Measurements from ENCODE around the gene SF3A2. TPM values are rescaled to one million over a fixed set of nuclear protein-coding genes. Genes with fewer than 3 reads are reported as not detected.

Gene SF3A2
- total RNA-seq, 1 donor, result 27.9 TPM

- H3K27ac ChIP-seq (ENCODE audit: low read depth, low read length), result no peak overlapping the region
- H3K4me3 ChIP-seq (ENCODE audit: insufficient read depth, low read length), result no peak overlapping the region
- no peaks in the 10 kb centered on the region for H3K9me3 ChIP-seq (ENCODE audit: low read depth, low read length)
- DNase-seq (ENCODE audit: insufficient read length, low spot score, missing footprints), result peak; percentile 96
- no peak overlapping the region for H3K4me2 ChIP-seq (ENCODE audit: insufficient read depth, low read length)
- H3K4me1 ChIP-seq (ENCODE audit: insufficient read depth, low read length), result peaks cover 1% of the 10 kb centered on the region
- no peaks in the 10 kb centered on the region for H3K36me3 ChIP-seq (ENCODE audit: insufficient read depth, low read length)
- no peaks in the 10 kb centered on the region for H3K79me2 ChIP-seq (ENCODE audit: insufficient read depth, low read length)
- peak; percentile 24 for TF ChIP-seq CTCF (IDR thresholded peaks at IDR 0.05; ENCODE audit: extremely low read depth, low read depth, low read length)
- peaks cover 6% of the 10 kb centered on the region for H4K20me1 ChIP-seq (ENCODE audit: insufficient read depth, low read length)
- H3K27me3 ChIP-seq (ENCODE audit: insufficient read depth, low read length), result peaks cover 47% of the 10 kb centered on the region
- H2AFZ ChIP-seq (ENCODE audit: low read length), result no peak overlapping the region
Measured at GRCh38 chr19:2254064-2254872, 17.6 kb downstream of the SF3A2 start.

- Histone ChIP-seq H2AFZ (ENCODE audit: low read length) (no peak overlapping the region), H3K27ac (ENCODE audit: low read depth, low read length) (no peak overlapping the region), H3K36me3 (ENCODE audit: insufficient read depth, low read length) (no peaks in the 10 kb centered on the region), H3K4me1 (ENCODE audit: insufficient read depth, low read length) (peaks cover 5% of the 10 kb centered on the region), H3K9me3 (ENCODE audit: low read depth, low read length) (no peaks in the 10 kb centered on the region), H3K27me3 (ENCODE audit: insufficient read depth, low read length) (peaks cover 41% of the 10 kb centered on the region), H3K4me2 (ENCODE audit: insufficient read depth, low read length) (no peak overlapping the region), H4K20me1 (ENCODE audit: insufficient read depth, low read length) (no peaks in the 10 kb centered on the region), H3K4me3 (ENCODE audit: insufficient read depth, low read length) (no peak overlapping the region), H3K79me2 (ENCODE audit: insufficient read depth, low read length) (no peaks in the 10 kb centered on the region)
- TF ChIP-seq CTCF (IDR thresholded peaks at IDR 0.05; ENCODE audit: extremely low read depth, low read depth, low read length), result no peak
- peak; percentile 83 for DNase-seq (ENCODE audit: insufficient read length, low spot score, missing footprints)
Measured at GRCh38 chr19:2255112-2255845, 18.7 kb downstream of the SF3A2 start.

- H3K4me2 ChIP-seq (ENCODE audit: insufficient read depth, low read length), result no peak within 1 kb of the TSS
- H4K20me1 ChIP-seq (ENCODE audit: insufficient read depth, low read length), result no peaks in the 10 kb centered on the region
- peaks cover 5% of the 10 kb centered on the region for H3K4me1 ChIP-seq (ENCODE audit: insufficient read depth, low read length)
- H3K79me2 ChIP-seq (ENCODE audit: insufficient read depth, low read length), result no peaks in the 10 kb centered on the region
- H3K9me3 ChIP-seq (ENCODE audit: low read depth, low read length), result no peaks in the 10 kb centered on the region
- no peaks in the 10 kb centered on the region for H3K36me3 ChIP-seq (ENCODE audit: insufficient read depth, low read length)
- H2AFZ ChIP-seq (ENCODE audit: low read length), result no peak within 1 kb of the TSS
- no peak within 1 kb of the TSS for H3K27ac ChIP-seq (ENCODE audit: low read depth, low read length)
- TF ChIP-seq CTCF (IDR thresholded peaks at IDR 0.05; ENCODE audit: extremely low read depth, low read depth, low read length), result no peak
- H3K27me3 ChIP-seq (ENCODE audit: insufficient read depth, low read length), result peaks cover 32% of the 10 kb centered on the region
- H3K4me3 ChIP-seq (ENCODE audit: insufficient read depth, low read length), result no peak within 1 kb of the TSS
- DNase-seq (ENCODE audit: insufficient read length, low spot score, missing footprints), result peak; percentile 69
Measured at GRCh38 chr19:2255982-2256685, 19.5 kb downstream of the SF3A2 start, which contains the start of gene JSRP1. TSS of gene JSRP1 (minus strand) at chr19:2256417. CDS start at chr19:2255314, 1,103 bp downstream.

All from osteoblast (primary cell).